ENCODE data around the gene SFMBT2. TPM values are rescaled to one million over a fixed set of nuclear protein-coding genes. Genes with fewer than 3 reads are reported as not detected.

Gene SFMBT2
- total and polyA plus RNA-seq, 2 of the 4 experiments (the other 2 are of a cell fraction): 0.70 to 1.3 TPM

DNA sequence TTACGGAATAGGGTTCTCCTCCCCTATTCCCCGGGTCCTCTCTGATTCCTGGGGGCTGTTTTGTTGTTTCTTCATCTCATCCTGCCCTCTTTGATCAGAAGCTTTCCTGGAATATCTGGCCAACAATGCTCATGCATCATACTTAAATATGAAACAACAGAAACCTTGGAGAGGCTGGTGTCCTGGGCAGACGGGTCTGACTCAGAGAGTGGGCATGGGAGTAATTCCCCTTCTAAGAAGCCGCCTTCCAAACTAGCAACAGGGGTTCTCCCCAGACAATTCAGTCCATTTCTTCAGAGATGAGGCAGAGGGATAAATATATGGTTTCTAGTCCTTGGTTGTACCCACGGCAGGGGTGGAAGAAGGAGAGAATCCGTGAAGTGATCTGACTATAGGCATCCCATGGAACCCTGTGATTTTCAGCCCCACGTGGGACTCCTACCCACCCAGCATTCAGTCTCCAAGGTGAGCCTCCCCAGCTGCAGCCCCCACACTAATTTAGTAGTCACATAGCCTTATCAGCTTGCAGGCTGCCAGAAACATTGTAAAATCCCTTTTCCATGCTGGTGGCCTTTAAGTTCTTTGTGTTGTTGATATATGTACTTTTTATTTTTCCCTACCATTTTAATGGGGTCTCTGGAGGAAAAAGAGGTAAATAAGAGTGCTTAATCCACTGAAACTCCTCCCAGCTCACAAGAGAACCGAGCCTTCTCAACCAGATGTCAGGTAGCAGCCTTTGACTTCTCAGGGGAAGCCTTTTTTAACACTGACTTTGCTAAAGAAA is 119.2 kb downstream of the SFMBT2 start:
- no TSS peak for BruUV-seq (replicated peaks)
- H3K79me1 ChIP-seq (ENCODE audit: low read depth in 1 of 2, low read length in 2 of 2): no peaks in the 10 kb centered on the region
- H4K20me1 ChIP-seq (ENCODE audit: insufficient read depth, low read length): no peaks in the 10 kb centered on the region
- H3K56ac ChIP-seq (ENCODE audit: extremely low read depth, insufficient read depth, low read length): no peak overlapping the region
- CTCF ChIA-PET: no interaction called here
- dilution Hi-C loops (cut with HindIII; ENCODE audit: low sequenced_read_pairs, unreplicated experiment) (no loop called here), in situ Hi-C loops (cut with MboI; ENCODE audit: low sequenced_read_pairs) (no loop called here), intact Hi-C loops (cut with micrococcal nuclease) (no loop called here)
- no peak overlapping the region for H2AK5ac ChIP-seq (ENCODE audit: low read depth, low read length)
- ATAC-seq (ENCODE audit: low read depth): no peak
- H2BK5ac ChIP-seq (ENCODE audit: low read depth, low read length, poor library complexity, severe bottlenecking): no peak overlapping the region
- 71% methylated on average over 1 of the region's 8 CpGs; no CpG with 5 or more reads in 1 of the 2 experiments for WGBS, 2 experiments (ENCODE audit: extremely low coverage in 2 of 2, insufficient read length in 1 of 2)
- no peak overlapping the region for H2AK9ac ChIP-seq (replicated peaks; ENCODE audit: low read depth, low read length, poor library complexity)
- H3K27me3 ChIP-seq (ENCODE audit: control insufficient read depth, insufficient read depth, low read length): no peaks in the 10 kb centered on the region
- no peak overlapping the region for H3K23ac ChIP-seq (ENCODE audit: low read depth, low read length)
- H3K9ac ChIP-seq (ENCODE audit: low read depth, low read length): no peak overlapping the region
- TF ChIP-seq, protein P1, sequence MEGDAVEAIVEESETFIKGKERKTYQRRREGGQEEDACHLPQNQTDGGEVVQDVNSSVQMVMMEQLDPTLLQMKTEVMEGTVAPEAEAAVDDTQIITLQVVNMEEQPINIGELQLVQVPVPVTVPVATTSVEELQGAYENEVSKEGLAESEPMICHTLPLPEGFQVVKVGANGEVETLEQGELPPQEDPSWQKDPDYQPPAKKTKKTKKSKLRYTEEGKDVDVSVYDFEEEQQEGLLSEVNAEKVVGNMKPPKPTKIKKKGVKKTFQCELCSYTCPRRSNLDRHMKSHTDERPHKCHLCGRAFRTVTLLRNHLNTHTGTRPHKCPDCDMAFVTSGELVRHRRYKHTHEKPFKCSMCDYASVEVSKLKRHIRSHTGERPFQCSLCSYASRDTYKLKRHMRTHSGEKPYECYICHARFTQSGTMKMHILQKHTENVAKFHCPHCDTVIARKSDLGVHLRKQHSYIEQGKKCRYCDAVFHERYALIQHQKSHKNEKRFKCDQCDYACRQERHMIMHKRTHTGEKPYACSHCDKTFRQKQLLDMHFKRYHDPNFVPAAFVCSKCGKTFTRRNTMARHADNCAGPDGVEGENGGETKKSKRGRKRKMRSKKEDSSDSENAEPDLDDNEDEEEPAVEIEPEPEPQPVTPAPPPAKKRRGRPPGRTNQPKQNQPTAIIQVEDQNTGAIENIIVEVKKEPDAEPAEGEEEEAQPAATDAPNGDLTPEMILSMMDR (conservative IDR thresholded peaks at IDR 0.05; ENCODE audit: low read depth, low read length): no peak
- no peak for TF ChIP-seq MAZ (IDR thresholded peaks at IDR 0.05; ENCODE audit: borderline replicate concordance, low read depth, low read length)
- no peak for TF ChIP-seq MXI1 (IDR thresholded peaks at IDR 0.05; ENCODE audit: borderline replicate concordance, low read depth, low read length)
- TF ChIP-seq SMC3 (IDR thresholded peaks at IDR 0.05; ENCODE audit: low read depth, low read length): no peak
- no peak for TF ChIP-seq RAD21 (IDR thresholded peaks at IDR 0.05; ENCODE audit: low read length)
- H3K9me1 ChIP-seq (ENCODE audit: insufficient read depth, low read length): no peaks in the 10 kb centered on the region
- no peak overlapping the region for H3K14ac ChIP-seq (replicated peaks; ENCODE audit: low read depth, low read length)
- POLR2A ChIA-PET (ENCODE audit: unreplicated experiment): no interaction called here
- H4K5ac ChIP-seq (ENCODE audit: low read depth, low read length): no peak overlapping the region
- no peak overlapping the region for H3K4me2 ChIP-seq (ENCODE audit: low read depth, low read length)
- no peak overlapping the region for H3K18ac ChIP-seq (ENCODE audit: low read depth, low read length)
- H3K4me3 ChIP-seq (ENCODE audit: insufficient read depth, low read depth, low read length): no peak overlapping the region
- H2BK15ac ChIP-seq (ENCODE audit: low read depth, low read length): no peak overlapping the region
- H3K4me1 ChIP-seq (ENCODE audit: control insufficient read depth, insufficient read depth, low read length): no peaks in the 10 kb centered on the region
- H3K27ac ChIP-seq (ENCODE audit: insufficient read depth, low read length): no peak overlapping the region
- H4K8ac ChIP-seq (ENCODE audit: low read depth in 2 of 2, low read length in 2 of 2): no peak overlapping the region
- no peak overlapping the region for H2AFZ ChIP-seq (replicated peaks; ENCODE audit: low read length, poor library complexity)
- no peak overlapping the region for H3K4ac ChIP-seq (ENCODE audit: low read depth, low read length)
- H2BK120ac ChIP-seq (ENCODE audit: low read depth, low read length): no peak overlapping the region
- no peak overlapping the region for H2BK20ac ChIP-seq (ENCODE audit: low read depth, low read length)
- no peak overlapping the region for H4K91ac ChIP-seq (ENCODE audit: insufficient read depth, low read depth, low read length)
- H3K36me3 ChIP-seq (ENCODE audit: control insufficient read depth, insufficient read depth, low read length): no peaks in the 10 kb centered on the region
- 0 out of 2 replicates have a peak, but pooled peaks cover 2% of the 10 kb centered on the region for H3K9me3 ChIP-seq (ENCODE audit: control insufficient read depth, insufficient read depth, low read length)
- DNase-seq: no peak

Measured in IMR-90 (cell line).